HepG2 (cell line): ENCODE results near the gene FAM118A. TPM values are rescaled to one million over a fixed set of nuclear protein-coding genes. Genes with fewer than 3 reads are reported as not detected.
A peak's percentile ranks its signal among the peaks of the same experiment; 100 is the strongest.

Source experiments
- ATAC-seq: fragments of 200-7000 bp; cut with Tn5 transposase; 3 replicates; pipeline ENCODE4 v1.9.1; 2020; ENCODE audit warnings: mild to moderate bottlenecking, moderate library complexity
- BruUV-seq: library from RNA; stranded (reverse); fragments of 400-500 nt; replicated peaks from 2 replicates; lab custom pipeline; 2021; lab: Mats Ljungman, UMichigan
- CTCF ChIA-PET: fragments of 300-600 bp; formaldehyde crosslinking; extraction: SDS; loops from one replicate; lab custom pipeline; 2021; ENCODE audit warnings: low total read pairs, inconsistent platforms, low intra/inter-chr PET ratio; lab: Yijun Ruan, JAX
- POLR2A ChIA-PET: fragments of 350-600 bp; sonication (Branson Sonifier 250); formaldehyde crosslinking; loops from one replicate; lab custom pipeline; 2020; ENCODE audit warnings: antibody characterized with exemption, inconsistent platforms; lab: Yijun Ruan, JAX
- DNase-seq: peaks from one replicate; pipeline ENCODE4 v3.0.0-alpha.2; 2015; ENCODE audit warnings: low spot score
- FAIRE-seq: peaks from 3 replicates; lab custom pipeline; 2011; peaks lifted over from hg19 to GRCh38; lab: Jason Lieb, UNC
- H2AFZ ChIP-seq: one replicate; pipeline ENCODE4 v1.6.1; 2011; ENCODE audit warnings: low read length, inconsistent platforms
- H3K27ac ChIP-seq: fragments of 300-600 bp; 3 replicates; pipeline ENCODE4 v1.8.0; 2011; ENCODE audit warnings: mixed run types, mild to moderate bottlenecking, mixed read lengths, low read length, inconsistent platforms; ENCODE audit not compliant: insufficient read depth; ENCODE audit errors: extremely low read length
- H3K27me3 ChIP-seq, 2 experiments: fragments of 200-600 bp in 1 of 2; 2 replicates in 1 of 2; 3 replicates in 1 of 2; pipeline versions ENCODE4 v1.6.0 to v1.8.0; 2011; ENCODE audit warnings: low read length in 2 of 2, mild to moderate bottlenecking in 2 of 2, moderate library complexity in 2 of 2, inconsistent platforms in 1 of 2; ENCODE audit not compliant: insufficient read depth in 2 of 2, control insufficient read depth in 1 of 2
- H3K36me3 ChIP-seq, 2 experiments: fragments of 200-600 bp in 1 of 2; replicated peaks in 1 of 2; 2 replicates in 1 of 2; 3 replicates in 1 of 2; pipeline versions ENCODE4 v1.5.1 to v1.8.0; 2011; ENCODE audit warnings: low read length in 2 of 2, inconsistent platforms in 1 of 2; ENCODE audit not compliant: insufficient read depth in 2 of 2, control insufficient read depth in 1 of 2
- H3K4me1 ChIP-seq: 2 replicates; pipeline ENCODE4 v1.5.1; 2012; ENCODE audit warnings: low read length, inconsistent platforms; ENCODE audit not compliant: insufficient read depth
- H3K4me2 ChIP-seq: 2 replicates; pipeline ENCODE4 v1.6.0; 2011; ENCODE audit warnings: low read depth, low read length, inconsistent platforms
- H3K4me3 ChIP-seq, 3 experiments: fragments of 200-600 bp in 1 of 3; sonication (generic), shearing (Covaris generic) in 1 of 3; replicated peaks in 1 of 3; 2 replicates each; pipeline ENCODE4 v1.5.1; 2011 to 2016; ENCODE audit warnings: low read length in 3 of 3, inconsistent platforms in 2 of 3, low read depth in 2 of 3, mild to moderate bottlenecking in 2 of 3, control low read depth in 1 of 3, mixed read lengths in 1 of 3; ENCODE audit not compliant: insufficient read depth in 1 of 3
- H3K79me2 ChIP-seq: one replicate; pipeline ENCODE4 v1.6.1; 2011; ENCODE audit warnings: low read length, inconsistent platforms; ENCODE audit not compliant: insufficient read depth
- H3K9ac ChIP-seq: 2 replicates; pipeline ENCODE4 v1.6.0; 2011; ENCODE audit warnings: mild to moderate bottlenecking, low read depth, low read length, inconsistent platforms; ENCODE audit not compliant: insufficient read depth
- H3K9me3 ChIP-seq: 2 replicates; pipeline ENCODE4 v1.5.1; 2012; ENCODE audit warnings: mild to moderate bottlenecking, low read length
- H4K20me1 ChIP-seq: 2 replicates; pipeline ENCODE4 v1.6.0; 2011; ENCODE audit warnings: inconsistent platforms, mild to moderate bottlenecking, low read length, moderate library complexity; ENCODE audit not compliant: insufficient read depth
- AGO1 ChIP-seq: fragments of 200-400 bp; formaldehyde crosslinking; IDR thresholded peaks from 2 replicates; pipeline ENCODE4 v1.6.1; 2017; ENCODE audit warnings: mild to moderate bottlenecking, low read depth, low read length, moderate library complexity; ENCODE audit not compliant: poor library complexity, severe bottlenecking
- ARNT ChIP-seq: fragments of 450-650 bp; IDR thresholded peaks from 2 replicates; pipeline ENCODE4 v1.6.1; 2017
- CEBPG ChIP-seq: IDR thresholded peaks from 2 replicates; pipeline ENCODE4 v1.6.1; 2016
- CHD2 ChIP-seq: IDR thresholded peaks from 2 replicates; pipeline ENCODE4 v1.6.1; 2011; ENCODE audit warnings: low read depth, low read length, improper control_type of control experiment
- DPF2 ChIP-seq: sonication (generic); formaldehyde crosslinking; IDR thresholded peaks from 2 replicates; pipeline ENCODE4 v1.4.0; 2020; ENCODE audit warnings: mild to moderate bottlenecking, low read depth, missing genetic modification reagents, borderline replicate concordance
- DR1 ChIP-seq: sonication (generic); formaldehyde crosslinking; IDR thresholded peaks from 2 replicates; pipeline ENCODE4 v1.8.0; 2021; ENCODE audit warnings: mild to moderate bottlenecking, missing genetic modification reagents, inconsistent platforms
- GPBP1L1 ChIP-seq: sonication (generic); formaldehyde crosslinking; IDR thresholded peaks from 2 replicates; pipeline ENCODE4 v1.5.0; 2020; ENCODE audit warnings: mild to moderate bottlenecking, missing genetic modification reagents
- HNF4A ChIP-seq: sonication (generic); formaldehyde crosslinking; IDR thresholded peaks from 2 replicates; pipeline ENCODE4 v1.4.0; 2020; ENCODE audit warnings: missing genetic modification reagents
- IKZF4 ChIP-seq: sonication (generic); formaldehyde crosslinking; IDR thresholded peaks from 2 replicates; pipeline ENCODE4 v1.5.1; 2020; ENCODE audit warnings: borderline replicate concordance, mild to moderate bottlenecking, low read depth, missing genetic modification reagents; ENCODE audit errors: not compliant biosample characterization
- MIXL1 ChIP-seq: IDR thresholded peaks from 2 replicates; pipeline ENCODE4 v1.6.1; 2016
- PRPF4 ChIP-seq: fragments of 200-400 bp; formaldehyde crosslinking; IDR thresholded peaks from 2 replicates; pipeline ENCODE4 v1.6.1; 2016; ENCODE audit warnings: low read length, low read depth; ENCODE audit not compliant: poor library complexity, severe bottlenecking
- SP5 ChIP-seq: IDR thresholded peaks from 2 replicates; pipeline ENCODE4 v1.6.1; 2016; ENCODE audit warnings: low read depth, borderline replicate concordance
- TFE3 ChIP-seq: IDR thresholded peaks from 2 replicates; pipeline ENCODE4 v1.6.1; 2016
- ZEB1 ChIP-seq: IDR thresholded peaks from 2 replicates; pipeline ENCODE4 v1.6.1; 2012; ENCODE audit warnings: mild to moderate bottlenecking, low read depth, inconsistent platforms; ENCODE audit not compliant: insufficient replicate concordance
- ZMYM2 ChIP-seq: sonication (generic); formaldehyde crosslinking; IDR thresholded peaks from 2 replicates; pipeline ENCODE4 v1.8.0; 2022; ENCODE audit warnings: mild to moderate bottlenecking, missing genetic modification reagents
- ZNF331 ChIP-seq: sonication (generic); formaldehyde crosslinking; IDR thresholded peaks from 2 replicates; pipeline ENCODE4 v1.4.0; 2020; ENCODE audit warnings: missing genetic modification reagents
- ZNF558 ChIP-seq: sonication (generic); formaldehyde crosslinking; IDR thresholded peaks from 2 replicates; pipeline ENCODE4 v1.9.0; 2022; ENCODE audit warnings: mild to moderate bottlenecking, missing genetic modification reagents, borderline replicate concordance
- ZNF607 ChIP-seq: sonication (generic); formaldehyde crosslinking; IDR thresholded peaks from 2 replicates; pipeline ENCODE4 v1.5.1; 2020; ENCODE audit warnings: missing genetic modification reagents, mild to moderate bottlenecking, borderline replicate concordance
- ZNF777 ChIP-seq: sonication (generic); formaldehyde crosslinking; IDR thresholded peaks from 2 replicates; pipeline ENCODE4 v1.4.0; 2020; ENCODE audit warnings: missing genetic modification reagents
- WGBS: methylation state at CpG from one replicate; pipeline ENCODE4 v1.1.6; 2017; ENCODE audit warnings: low lambda C conversion rate; 5-methylcytosine and 5-hydroxymethylcytosine counted together
- in situ Hi-C: cut with HindIII; loops from 2 replicates; pipeline ENCODE4 v1.10.0; 2017; ENCODE audit warnings: low pct_unique_long_range_greater_than_20kb; ENCODE audit not compliant: extremely low pct_ligation_motif_present
- intact Hi-C: fragments of 100-400 bp; cut with micrococcal nuclease; formaldehyde crosslinking; loops from one replicate; pipeline ENCODE4 v1.10.0; 2022; ENCODE audit not compliant: unreplicated experiment
- polyA plus RNA-seq, 8 experiments: library from polyadenylated mRNA; depleted of rRNA in 3 of 8; stranded (reverse) in 7 of 8; unstranded in 1 of 8; fragments of >200 nt; fragmentation: Illumina TruSeq in 4 of 8; extraction: Trizol in 4 of 8; gene quantifications; 2 replicates each; pipeline versions ENCODE4 v1.2.1 to v1.2.3, GENCODE V29; 2011 to 2016; ENCODE audit warnings: low read depth in 4 of 8, missing spikeins in 1 of 8, mixed read lengths in 1 of 8; ENCODE audit not compliant: insufficient read depth in 1 of 8
- total RNA-seq, 5 experiments: library from RNA; depleted of rRNA; stranded (reverse); fragments of >200 nt; fragmentation: Illumina TruSeq; extraction: Trizol; gene quantifications; 2 replicates each; pipeline ENCODE4 v1.2.3, GENCODE V29; 2016; ENCODE audit warnings: low read depth in 1 of 5
- TF ChIP-seq, protein P1 (sequence below): sonication (generic); formaldehyde crosslinking; IDR thresholded peaks from 2 replicates; pipeline ENCODE4 v1.4.0; 2020; ENCODE audit warnings: missing genetic modification reagents, low read depth, mild to moderate bottlenecking, borderline replicate concordance

Gene FAM118A
- total and polyA plus RNA-seq, 2 of the 13 experiments (the other 11 are each of a cell fraction or from before 2014, with no cell fraction given): 36.7 to 48.2 TPM

- TF ChIP-seq GPBP1L1: no peak
- no peak for TF ChIP-seq ZNF331 (CRISPR knock-in tag)
- no peak for TF ChIP-seq ZNF607 (CRISPR knock-in tag)
- TF ChIP-seq TFE3 (CRISPR knock-in tag): no peak
- TF ChIP-seq SP5 (CRISPR knock-in tag): peak; percentile 11; the same call in 1 of the 2 replicates
- no peak for TF ChIP-seq AGO1
- TF ChIP-seq HNF4A: peak; percentile 85
- TF ChIP-seq ARNT: no peak
These were observed 37.2 kb upstream of the FAM118A start (continued) for GRCh38 chr22:45272498-45272897.

DNA sequence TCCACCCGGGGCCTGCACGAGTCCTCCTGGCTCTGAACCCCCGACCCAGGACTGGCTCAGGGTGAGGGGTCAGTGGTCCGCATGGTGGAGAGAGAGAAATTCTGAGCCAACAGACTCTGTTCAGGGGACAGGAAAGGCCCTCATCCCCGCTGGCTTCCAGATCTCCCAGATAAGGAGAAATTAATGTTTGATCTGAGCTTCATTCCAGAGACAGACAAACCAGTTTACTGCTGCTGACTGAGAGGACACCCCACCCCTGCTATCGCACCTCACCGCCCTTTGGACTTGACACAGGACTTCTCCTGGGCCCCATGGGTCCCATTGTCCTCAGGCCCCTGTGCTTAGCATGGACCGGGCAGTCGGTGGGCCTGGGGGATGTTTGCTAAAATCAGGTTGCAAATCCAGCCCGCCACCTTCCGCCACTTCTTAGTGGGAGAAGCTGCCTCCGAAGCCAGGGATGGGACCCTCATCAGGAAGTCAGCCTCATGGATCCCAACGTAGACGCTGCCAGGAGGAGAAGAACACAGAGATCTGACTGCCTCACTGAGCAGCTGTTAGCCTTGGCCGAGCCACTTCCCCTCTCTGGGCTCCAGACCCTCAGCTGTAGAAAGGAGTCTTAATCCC, 36.2 kb upstream of the FAM118A start:
- in situ Hi-C loops (loop anchor here (5.0 kb wide), 1 partner anchor 34 kb away; the partner anchor contains the start of gene FAM118A), intact Hi-C loops (no loop called here)
- Histone ChIP-seq H3K4me3 (peak overlapping the region; percentile 17 to 64 (median 43); a peak in 4 of 6 replicates), H3K9me3 (no peaks in the 10 kb centered on the region), H3K27ac (peak overlapping the region; percentile 98), H3K36me3 (no peaks in the 10 kb centered on the region), H3K79me2 (peaks cover 16% of the 10 kb centered on the region), H4K20me1 (no peaks in the 10 kb centered on the region), H3K9ac (peak overlapping the region; percentile 86), H2AFZ (no peak overlapping the region), H3K4me1 (peaks cover 87% of the 10 kb centered on the region), H3K4me2 (peak overlapping the region; percentile 82), H3K27me3 (no peaks in the 10 kb centered on the region)
- ATAC-seq (peak; percentile 87), DNase-seq (peak; percentile 98), FAIRE-seq (peak; percentile 98)
- 3% methylated on average over 5 of the region's 15 CpGs for WGBS
- CTCF ChIA-PET: no interaction called here
- POLR2A ChIA-PET: interaction anchor here (0.7 to 4.5 kb wide), 25 partner anchors 9 to 260 kb away, joined by 3 to 73 read pairs (median 6); partner anchors contain the start of genes FAM118A, NUP50 and UPK3A
- BruUV-seq: no TSS peak
- TF ChIP-seq DPF2: peak; percentile 85
- no peak for TF ChIP-seq PRPF4
- TF ChIP-seq CHD2: peak; percentile 15; the same call in 1 of the 2 replicates
- peak; percentile 48; the same call in 1 of the 2 replicates for TF ChIP-seq CEBPG (CRISPR knock-in tag)
- TF ChIP-seq MIXL1 (CRISPR knock-in tag): peak; percentile 91
- no peak for TF ChIP-seq IKZF4 (CRISPR knock-in tag)
- TF ChIP-seq ZMYM2 (CRISPR knock-in tag): no peak
- TF ChIP-seq ZEB1: no peak
- TF ChIP-seq, protein P1, sequence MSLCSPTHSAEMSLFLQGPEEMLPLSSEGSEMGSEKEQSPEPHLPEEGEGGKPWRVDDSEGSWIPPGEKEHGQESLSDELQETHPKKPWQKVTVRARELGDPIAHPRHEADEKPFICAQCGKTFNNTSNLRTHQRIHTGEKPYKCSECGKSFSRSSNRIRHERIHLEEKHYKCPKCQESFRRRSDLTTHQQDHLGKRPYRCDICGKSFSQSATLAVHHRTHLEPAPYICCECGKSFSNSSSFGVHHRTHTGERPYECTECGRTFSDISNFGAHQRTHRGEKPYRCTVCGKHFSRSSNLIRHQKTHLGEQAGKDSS (CRISPR knock-in tag): no peak; the same call in 1 of the 2 replicates
- TF ChIP-seq ZNF558 (CRISPR knock-in tag): no peak
- TF ChIP-seq ZNF777 (CRISPR knock-in tag): no peak
- 0 out of 2 replicates have a peak, but pooled peaks have one; percentile 24 for TF ChIP-seq DR1 (CRISPR knock-in tag)
